ENCODE measurements around the gene NTRK3.

NTRK3 gene

GRCh38 chr15:88225461-88225860 is 31.1 kb downstream of the NTRK3 start:
- no peak for DNase-seq

- DNase-seq, result no peak
Observed at GRCh38 chr15:88223084-88223483, 33.5 kb downstream of the NTRK3 start.

- DNase-seq, result no peak
Observed at GRCh38 chr15:88221836-88222235, 34.7 kb downstream of the NTRK3 start.

GRCh38 chr15:88220443-88221335 is 35.9 kb downstream of the NTRK3 start:
- no peak for DNase-seq

- DNase-seq, result no peak
Observed at GRCh38 chr15:88219623-88220022, 36.9 kb downstream of the NTRK3 start.

- no peak for DNase-seq
Observed at GRCh38 chr15:88218557-88219221, 37.9 kb downstream of the NTRK3 start.

- no peak for DNase-seq
Observed at GRCh38 chr15:88215066-88215648, 41.4 kb downstream of the NTRK3 start.

GRCh38 chr15:88209111-88209510 is 47.4 kb downstream of the NTRK3 start:
- DNase-seq, result no peak

- no peak for DNase-seq
Observed at GRCh38 chr15:88208396-88208795, 48.1 kb downstream of the NTRK3 start.

- no peak for DNase-seq
Observed at GRCh38 chr15:88207565-88207964, 49.0 kb downstream of the NTRK3 start.

GRCh38 chr15:88204584-88204983 is 52.0 kb downstream of the NTRK3 start:
- no peak for DNase-seq

GRCh38 chr15:88202231-88202630 is 54.3 kb downstream of the NTRK3 start:
- no peak for DNase-seq

GRCh38 chr15:88201207-88201606 is 55.3 kb downstream of the NTRK3 start:
- DNase-seq, result no peak

- no peak for DNase-seq
Observed at GRCh38 chr15:88196961-88197360, 59.6 kb downstream of the NTRK3 start.

- no peak for DNase-seq
Observed at GRCh38 chr15:88194162-88194561, 62.4 kb downstream of the NTRK3 start.

GRCh38 chr15:88193415-88193814 is 63.1 kb downstream of the NTRK3 start:
- DNase-seq, result no peak

GRCh38 chr15:88191812-88192165 is 64.8 kb downstream of the NTRK3 start:
- DNase-seq, result no peak

GRCh38 chr15:88190232-88190631 is 66.3 kb downstream of the NTRK3 start:
- no peak for DNase-seq

- DNase-seq, result no peak
Observed at GRCh38 chr15:88188300-88188699, 68.2 kb downstream of the NTRK3 start.

- DNase-seq, result no peak
Observed at GRCh38 chr15:88187195-88187594, 69.3 kb downstream of the NTRK3 start.

- DNase-seq, result no peak
Observed at GRCh38 chr15:88185584-88185983, 71.0 kb downstream of the NTRK3 start.

GRCh38 chr15:88181613-88182012 is 74.9 kb downstream of the NTRK3 start:
- no peak for DNase-seq

GRCh38 chr15:88179562-88179961 is 77.0 kb downstream of the NTRK3 start:
- no peak for DNase-seq

- DNase-seq, result no peak
Observed at GRCh38 chr15:88178631-88179030, 77.9 kb downstream of the NTRK3 start.
